Parathyroid adenoma (tissue), 2 donors: ENCODE measurements around the gene SUSD1.

Experiments
- H2AFZ ChIP-seq: fragments of 300-600 bp; sonication (generic); one replicate; pipeline ENCODE4 v1.7.0; 2017; ENCODE audit warnings: antibody characterized with exemption, mild to moderate bottlenecking
- H3K27ac ChIP-seq: fragments of 300-600 bp; sonication (generic); one replicate; pipeline ENCODE4 v1.7.0; 2017
- H3K27me3 ChIP-seq: fragments of 300-600 bp; sonication (generic); one replicate; pipeline ENCODE4 v1.7.0; 2017; ENCODE audit warnings: low read length; ENCODE audit not compliant: control insufficient read depth, insufficient read depth
- H3K36me3 ChIP-seq: fragments of 300-600 bp; sonication (generic); one replicate; pipeline ENCODE4 v1.7.0; 2017; ENCODE audit warnings: low read length; ENCODE audit not compliant: control insufficient read depth, insufficient read depth
- H3K4me1 ChIP-seq: fragments of 300-600 bp; sonication (generic); one replicate; pipeline ENCODE4 v1.7.0; 2017; ENCODE audit warnings: control low read depth
- H3K4me2 ChIP-seq: fragments of 300-600 bp; sonication (generic); one replicate; pipeline ENCODE4 v1.7.0; 2017; ENCODE audit warnings: low read length
- H3K4me3 ChIP-seq: fragments of 300-600 bp; sonication (generic); one replicate; pipeline ENCODE4 v1.7.0; 2017; ENCODE audit warnings: low read depth, low read length
- H3K79me2 ChIP-seq: fragments of 300-600 bp; sonication (generic); one replicate; pipeline ENCODE4 v1.7.0; 2017; ENCODE audit warnings: control low read depth
- H3K9ac ChIP-seq: fragments of 300-600 bp; sonication (generic); one replicate; pipeline ENCODE4 v1.7.0; 2017; ENCODE audit warnings: mild to moderate bottlenecking
- H3K9me3 ChIP-seq: fragments of 300-600 bp; sonication (generic); one replicate; pipeline ENCODE4 v1.7.0; 2017; ENCODE audit warnings: low read length; ENCODE audit not compliant: control insufficient read depth
- CTCF ChIP-seq: fragments of 300-600 bp; sonication (generic); IDR thresholded peaks from one replicate; pipeline ENCODE4 v1.7.0; 2017; ENCODE audit warnings: antibody characterized with exemption, mild to moderate bottlenecking
- donor health status: primary hyperparathyroidism.

SUSD1 gene

GRCh38 chr9:112063151-112063550 lies 111.9 kb downstream of the SUSD1 start:
- Histone ChIP-seq H3K36me3 (no peaks in the 10 kb centered on the region), H3K27me3 (no peaks in the 10 kb centered on the region), H3K4me3 (no peak overlapping the region), H2AFZ (no peak overlapping the region), H3K4me2 (no peak overlapping the region), H3K27ac (no peak overlapping the region), H3K4me1 (peaks cover 5% of the 10 kb centered on the region), H3K9ac (no peak overlapping the region), H3K9me3 (no peaks in the 10 kb centered on the region), H3K79me2 (no peaks in the 10 kb centered on the region)
- no peak for TF ChIP-seq CTCF

GRCh38 chr9:112061152-112061740 lies 113.9 kb downstream of the SUSD1 start:
- no peaks in the 10 kb centered on the region for H3K36me3 ChIP-seq
- no peak overlapping the region for H2AFZ ChIP-seq
- H3K27ac ChIP-seq: peak overlapping the region; percentile 49
- no peak overlapping the region for H3K4me3 ChIP-seq
- no peaks in the 10 kb centered on the region for H3K79me2 ChIP-seq
- H3K9me3 ChIP-seq: no peaks in the 10 kb centered on the region
- H3K9ac ChIP-seq: no peak overlapping the region
- TF ChIP-seq CTCF: no peak
- no peaks in the 10 kb centered on the region for H3K27me3 ChIP-seq
- H3K4me2 ChIP-seq: no peak overlapping the region
- H3K4me1 ChIP-seq: peaks cover 2% of the 10 kb centered on the region

- H3K4me3 ChIP-seq: no peak overlapping the region
- H3K4me1 ChIP-seq: no peaks in the 10 kb centered on the region
- H3K36me3 ChIP-seq: no peaks in the 10 kb centered on the region
- H3K27me3 ChIP-seq: no peaks in the 10 kb centered on the region
- no peaks in the 10 kb centered on the region for H3K79me2 ChIP-seq
- H3K4me2 ChIP-seq: no peak overlapping the region
- H3K9me3 ChIP-seq: no peaks in the 10 kb centered on the region
- H3K27ac ChIP-seq: no peak overlapping the region
- no peak overlapping the region for H3K9ac ChIP-seq
- no peak overlapping the region for H2AFZ ChIP-seq
- no peak for TF ChIP-seq CTCF
Observed at GRCh38 chr9:112059966-112060320, 115.2 kb downstream of the SUSD1 start.

GRCh38 chr9:112059145-112059965 lies 115.7 kb downstream of the SUSD1 start:
- no peak for TF ChIP-seq CTCF
- no peaks in the 10 kb centered on the region for H3K4me1 ChIP-seq

More at GRCh38 chr9:112059145-112059965, 115.7 kb downstream of the SUSD1 start:
- Histone ChIP-seq H3K9me3 (no peaks in the 10 kb centered on the region), H3K9ac (no peak overlapping the region), H3K36me3 (no peaks in the 10 kb centered on the region), H3K27me3 (no peaks in the 10 kb centered on the region), H3K4me2 (no peak overlapping the region), H3K4me3 (no peak overlapping the region), H3K79me2 (no peaks in the 10 kb centered on the region), H3K27ac (no peak overlapping the region), H2AFZ (no peak overlapping the region)
